ENCODE measurements around the gene RMI1. TPM values are rescaled to one million over a fixed set of nuclear protein-coding genes. Genes with fewer than 3 reads are reported as not detected.

Gene RMI1
- total and polyA plus RNA-seq, 2 donors (not counting 3 experiments of a cell fraction or from before 2014, with no cell fraction given) = 1.1 to 11.5 TPM

- Histone ChIP-seq H3K27me3 (ENCODE audit: control insufficient read depth in 2 of 2, insufficient read depth in 2 of 2, low read length in 2 of 2) (no peaks in the 10 kb centered on the region), H3K27ac (ENCODE audit: insufficient read depth, low read depth, low read length) (no peak overlapping the region), H4K20me1 (replicated peaks; ENCODE audit: control insufficient read depth, extremely low read depth, insufficient read depth, low read length) (no peaks in the 10 kb centered on the region), H3K9ac (replicated peaks; ENCODE audit: extremely low read depth, insufficient read depth, low read length) (no peak overlapping the region), H2AFZ (ENCODE audit: low read depth, low read length) (no peak overlapping the region), H3K36me3 (ENCODE audit: control insufficient read depth in 2 of 2, extremely low read depth in 1 of 2, insufficient read depth in 2 of 2, low read length in 2 of 2) (no peaks in the 10 kb centered on the region), H3K4me2 (ENCODE audit: insufficient read depth, low read length) (no peak overlapping the region), H3K79me2 (ENCODE audit: control insufficient read depth, insufficient read depth, low read length) (no peaks in the 10 kb centered on the region), H3K4me1 (ENCODE audit: control insufficient read depth, extremely low read depth, insufficient read depth, low read length) (no peaks in the 10 kb centered on the region), H3K9me1 (replicated peaks; ENCODE audit: control insufficient read depth, extremely low read depth, insufficient read depth, low read length) (no peaks in the 10 kb centered on the region), H3K9me3 (replicated peaks; ENCODE audit: control insufficient read depth, insufficient read depth, low read length) (no peaks in the 10 kb centered on the region), H3K4me3 (replicated peaks in 1 of 3; ENCODE audit: insufficient read depth in 1 of 3, low read depth in 1 of 3, low read length in 3 of 3) (no peak overlapping the region)
- POLR2A ChIA-PET = no interaction called here
- intact Hi-C loops (cut with micrococcal nuclease) (no loop called here), dilution Hi-C loops (cut with MboI; ENCODE audit: extremely low pct_ligation_motif_present, low sequenced_read_pairs) (no loop called here)
- CTCF ChIA-PET = interaction anchor here (1.3 to 2.2 kb wide), 2 partner anchors 23 to 254 kb away, joined by 4 to 8 read pairs; no protein-coding TSS in a partner anchor
- FAIRE-seq (no peak), DNase-seq (ENCODE audit: low read depth, low spot score) (no peak)
- TF ChIP-seq MAX (IDR thresholded peaks at IDR 0.05; ENCODE audit: insufficient read depth, insufficient read length) (no peak), EZH2 (IDR thresholded peaks at IDR 0.05; ENCODE audit: borderline replicate concordance, low read depth, low read length, severe bottlenecking) (no peak), POLR2A (IDR thresholded peaks at IDR 0.05; ENCODE audit: low read depth, low read length) (no peak), GATA2 (IDR thresholded peaks at IDR 0.05; ENCODE audit: insufficient read depth, insufficient read length, low read depth, low read length) (no peak), POLR2AphosphoS5 (IDR thresholded peaks at IDR 0.05; ENCODE audit: insufficient read depth, low read depth, low read length) (no peak)
- BruUV-seq (replicated peaks) = no TSS peak
Observed at GRCh38 chr9:84007662-84008061, 27.1 kb downstream of the RMI1 start.

GRCh38 chr9:84024041-84024575, 43.5 kb downstream of the RMI1 start:
- POLR2A ChIA-PET = no interaction called here
- dilution Hi-C loops (cut with MboI; ENCODE audit: extremely low pct_ligation_motif_present, low sequenced_read_pairs) (no loop called here), intact Hi-C loops (cut with micrococcal nuclease) (no loop called here)
- Histone ChIP-seq H3K4me3 (replicated peaks in 1 of 3; ENCODE audit: insufficient read depth in 1 of 3, low read depth in 1 of 3, low read length in 3 of 3) (no peak overlapping the region), H3K4me2 (ENCODE audit: insufficient read depth, low read length) (no peak overlapping the region), H3K4me1 (ENCODE audit: control insufficient read depth, extremely low read depth, insufficient read depth, low read length) (no peaks in the 10 kb centered on the region), H3K27me3 (ENCODE audit: control insufficient read depth in 2 of 2, insufficient read depth in 2 of 2, low read length in 2 of 2) (no peaks in the 10 kb centered on the region), H3K9me3 (replicated peaks; ENCODE audit: control insufficient read depth, insufficient read depth, low read length) (no peaks in the 10 kb centered on the region), H3K9me1 (replicated peaks; ENCODE audit: control insufficient read depth, extremely low read depth, insufficient read depth, low read length) (no peaks in the 10 kb centered on the region), H4K20me1 (replicated peaks; ENCODE audit: control insufficient read depth, extremely low read depth, insufficient read depth, low read length) (no peaks in the 10 kb centered on the region), H3K36me3 (ENCODE audit: control insufficient read depth in 2 of 2, extremely low read depth in 1 of 2, insufficient read depth in 2 of 2, low read length in 2 of 2) (no peaks in the 10 kb centered on the region), H3K9ac (replicated peaks; ENCODE audit: extremely low read depth, insufficient read depth, low read length) (no peak overlapping the region), H2AFZ (ENCODE audit: low read depth, low read length) (no peak overlapping the region), H3K27ac (ENCODE audit: insufficient read depth, low read depth, low read length) (no peak overlapping the region), H3K79me2 (ENCODE audit: control insufficient read depth, insufficient read depth, low read length) (no peaks in the 10 kb centered on the region)
- CTCF ChIA-PET = no interaction called here
- no peak for TF ChIP-seq POLR2AphosphoS5 (IDR thresholded peaks at IDR 0.05; ENCODE audit: insufficient read depth, low read depth, low read length)
- no peak for TF ChIP-seq CTCF (IDR thresholded peaks at IDR 0.05; ENCODE audit: extremely low read depth in 1 of 2, insufficient read depth in 1 of 2, low read depth in 1 of 2, low read length in 2 of 2)
- no peak for TF ChIP-seq POLR2A (IDR thresholded peaks at IDR 0.05; ENCODE audit: low read depth, low read length)
- no peak for TF ChIP-seq MYC (IDR thresholded peaks at IDR 0.05; ENCODE audit: low read depth, low read length)
- no peak for TF ChIP-seq MAX (IDR thresholded peaks at IDR 0.05; ENCODE audit: insufficient read depth, insufficient read length)
- no peak for TF ChIP-seq JUN (IDR thresholded peaks at IDR 0.05; ENCODE audit: borderline replicate concordance, insufficient read depth, insufficient read length, low read depth)
- no peak for TF ChIP-seq FOS (IDR thresholded peaks at IDR 0.05; ENCODE audit: borderline replicate concordance, insufficient read depth, low read length)
- TF ChIP-seq EZH2 (IDR thresholded peaks at IDR 0.05; ENCODE audit: borderline replicate concordance, low read depth, low read length, severe bottlenecking) = no peak
- TF ChIP-seq GATA2 (IDR thresholded peaks at IDR 0.05; ENCODE audit: insufficient read depth, insufficient read length, low read depth, low read length) = no peak
- no TSS peak for BruUV-seq (replicated peaks)
- DNase-seq (ENCODE audit: low read depth, low spot score) (no peak), FAIRE-seq (no peak)

Measured in endothelial cell of umbilical vein (primary cell).